Ascending aorta (tissue), 2 donors: ENCODE results near the gene SUPT3H. TPM values are rescaled to one million over a fixed set of nuclear protein-coding genes. Genes with fewer than 3 reads are reported as not detected.

Experiments used
- DNase-seq, 2 donors: peaks; one replicate each; pipeline ENCODE4 v3.0.0-alpha.2; 2019; ENCODE audit warnings: low spot score in 2 of 2
- H3K27ac ChIP-seq, 2 donors: fragments of 200-600 bp; sonication (generic); one replicate each; pipeline ENCODE4 v1.5.1; 2016 to 2017; ENCODE audit warnings: mild to moderate bottlenecking in 1 of 2
- H3K27me3 ChIP-seq: fragments of 200-600 bp; sonication (generic); one replicate; pipeline ENCODE4 v1.5.1; 2017
- H3K36me3 ChIP-seq, 2 donors: fragments of 200-600 bp; sonication (generic); one replicate each; pipeline ENCODE4 v1.5.1; 2016
- H3K4me1 ChIP-seq, 2 donors: fragments of 200-600 bp; sonication (generic); one replicate each; pipeline ENCODE4 v1.5.1; 2016 to 2017; ENCODE audit warnings: mild to moderate bottlenecking in 1 of 2
- H3K4me3 ChIP-seq, 2 donors: fragments of 200-600 bp; sonication (generic); one replicate each; pipeline ENCODE4 v1.5.1; 2016 to 2017; ENCODE audit warnings: mild to moderate bottlenecking in 1 of 2
- H3K9me3 ChIP-seq, 2 donors: fragments of 200-600 bp; sonication (generic); one replicate each; pipeline ENCODE4 v1.5.1; 2016
- intact Hi-C: fragments of 100-400 bp; cut with DNase I; formaldehyde crosslinking; loops from one replicate; pipeline ENCODE4 v1.15.1; 2023
- total RNA-seq: library from RNA; depleted of rRNA; stranded (reverse); fragments of >200 nt; gene quantifications from one replicate; pipeline ENCODE4 v1.1.0, GENCODE V29; 2016
- TF ChIP-seq, protein P1 (sequence below), 3 experiments: fragments of 200-600 bp in 2 of 3; fragments of 450-650 bp in 1 of 3; sonication (generic) in 2 of 3; IDR thresholded peaks; one replicate each; pipeline ENCODE4 v1.5.1; 2016 to 2019; ENCODE audit warnings: antibody characterized with exemption in 3 of 3, mild to moderate bottlenecking in 1 of 3, moderate library complexity in 1 of 3

SUPT3H gene
- total RNA-seq, 1 donor from 2014 or later: not detected

DNA sequence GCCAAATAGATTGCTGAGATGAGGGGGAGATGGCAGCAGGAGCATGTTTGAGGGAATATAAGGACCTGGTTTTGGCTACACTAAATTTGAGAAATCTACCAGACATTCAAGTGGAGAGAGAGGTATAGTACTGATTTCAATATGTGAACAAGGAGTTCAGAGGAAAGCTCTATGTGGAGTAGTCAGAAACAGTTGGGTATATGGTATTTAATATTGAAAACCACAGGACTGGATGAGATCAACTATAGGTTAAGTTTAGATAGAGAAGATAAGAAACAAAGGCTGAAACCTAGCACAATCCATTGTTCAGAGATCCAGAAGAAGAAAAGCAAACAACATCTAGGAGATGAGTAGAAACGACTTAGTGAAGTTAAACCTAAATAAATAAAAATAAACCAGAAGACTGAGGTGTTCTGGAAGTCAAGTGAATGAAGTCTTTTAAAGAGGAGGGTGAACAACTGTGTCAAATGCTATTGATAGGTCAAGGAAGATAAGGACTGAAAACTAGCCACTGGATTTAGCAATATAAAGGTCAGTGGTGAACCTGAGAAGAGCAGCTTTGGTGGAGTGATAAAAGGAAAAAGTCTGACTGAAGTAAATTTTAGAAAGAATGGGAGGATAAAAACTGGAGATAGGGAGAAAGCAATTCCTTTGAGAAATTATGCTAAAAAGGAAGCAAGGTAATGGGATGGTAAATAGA, 170.8 kb downstream of the SUPT3H start:
- no peaks in the 10 kb centered on the region for H3K36me3 ChIP-seq
- TF ChIP-seq, protein P1, sequence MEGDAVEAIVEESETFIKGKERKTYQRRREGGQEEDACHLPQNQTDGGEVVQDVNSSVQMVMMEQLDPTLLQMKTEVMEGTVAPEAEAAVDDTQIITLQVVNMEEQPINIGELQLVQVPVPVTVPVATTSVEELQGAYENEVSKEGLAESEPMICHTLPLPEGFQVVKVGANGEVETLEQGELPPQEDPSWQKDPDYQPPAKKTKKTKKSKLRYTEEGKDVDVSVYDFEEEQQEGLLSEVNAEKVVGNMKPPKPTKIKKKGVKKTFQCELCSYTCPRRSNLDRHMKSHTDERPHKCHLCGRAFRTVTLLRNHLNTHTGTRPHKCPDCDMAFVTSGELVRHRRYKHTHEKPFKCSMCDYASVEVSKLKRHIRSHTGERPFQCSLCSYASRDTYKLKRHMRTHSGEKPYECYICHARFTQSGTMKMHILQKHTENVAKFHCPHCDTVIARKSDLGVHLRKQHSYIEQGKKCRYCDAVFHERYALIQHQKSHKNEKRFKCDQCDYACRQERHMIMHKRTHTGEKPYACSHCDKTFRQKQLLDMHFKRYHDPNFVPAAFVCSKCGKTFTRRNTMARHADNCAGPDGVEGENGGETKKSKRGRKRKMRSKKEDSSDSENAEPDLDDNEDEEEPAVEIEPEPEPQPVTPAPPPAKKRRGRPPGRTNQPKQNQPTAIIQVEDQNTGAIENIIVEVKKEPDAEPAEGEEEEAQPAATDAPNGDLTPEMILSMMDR (IDR thresholded peaks at IDR 0.05): no peak
- H3K4me1 ChIP-seq: no peaks in the 10 kb centered on the region
- DNase-seq: no peak
- no peak overlapping the region for H3K27ac ChIP-seq
- peaks cover 0 to 14% of the 10 kb centered on the region in 2 donors for H3K9me3 ChIP-seq
- no peak overlapping the region for H3K4me3 ChIP-seq
- intact Hi-C loops: no loop called here
- H3K27me3 ChIP-seq: no peaks in the 10 kb centered on the region

DNA sequence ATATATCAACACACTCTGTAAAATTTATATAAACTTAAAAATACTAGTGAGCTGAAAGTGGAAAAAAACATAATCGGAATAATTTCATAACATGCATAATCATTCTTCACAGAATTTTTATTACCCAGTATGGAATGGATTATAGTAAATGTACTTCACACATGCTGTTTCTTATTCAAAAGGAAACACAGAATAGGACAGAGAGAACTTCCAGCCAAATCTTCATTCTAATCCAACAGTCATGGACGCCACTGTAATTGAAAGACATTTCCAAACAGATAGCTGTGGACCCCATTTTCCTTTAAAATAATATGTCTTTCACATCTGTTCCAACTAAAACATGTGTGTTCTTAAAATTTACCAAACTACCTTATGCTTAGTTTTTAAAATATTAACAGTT, 176.2 kb downstream of the SUPT3H start:
- no peak overlapping the region for H3K27ac ChIP-seq
- no peaks in the 10 kb centered on the region for H3K36me3 ChIP-seq
- DNase-seq: no peak
- no peaks in the 10 kb centered on the region for H3K9me3 ChIP-seq
- no peaks in the 10 kb centered on the region for H3K27me3 ChIP-seq
- TF ChIP-seq, protein P1 (IDR thresholded peaks at IDR 0.05): no peak
- H3K4me1 ChIP-seq: no peaks in the 10 kb centered on the region
- intact Hi-C loops: no loop called here
- H3K4me3 ChIP-seq: no peak overlapping the region

DNA sequence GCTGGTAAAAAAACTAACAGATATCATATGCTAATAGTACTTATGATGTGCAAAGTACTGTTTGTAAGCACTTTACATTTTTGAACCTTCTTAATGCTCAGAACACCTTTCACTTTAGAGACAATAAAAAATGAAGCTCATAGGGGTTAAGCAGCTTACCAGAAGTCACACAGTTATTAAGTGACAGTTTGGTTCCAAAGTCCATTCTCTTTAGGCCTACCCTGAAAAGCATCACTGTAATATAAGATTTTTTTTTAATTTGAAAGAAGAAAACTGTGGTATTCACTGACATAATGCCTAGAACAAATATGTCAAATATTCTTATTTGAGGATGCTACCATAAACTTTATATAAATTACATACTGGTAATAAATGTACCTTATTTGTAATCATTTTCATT, 177.2 kb downstream of the SUPT3H start:
- no peaks in the 10 kb centered on the region for H3K36me3 ChIP-seq
- no peak for DNase-seq
- no peaks in the 10 kb centered on the region for H3K9me3 ChIP-seq
- H3K27ac ChIP-seq: no peak overlapping the region
- no peaks in the 10 kb centered on the region for H3K4me1 ChIP-seq
- TF ChIP-seq, protein P1 (IDR thresholded peaks at IDR 0.05): no peak
- no peaks in the 10 kb centered on the region for H3K27me3 ChIP-seq
- intact Hi-C loops: no loop called here
- H3K4me3 ChIP-seq: no peak overlapping the region

DNA sequence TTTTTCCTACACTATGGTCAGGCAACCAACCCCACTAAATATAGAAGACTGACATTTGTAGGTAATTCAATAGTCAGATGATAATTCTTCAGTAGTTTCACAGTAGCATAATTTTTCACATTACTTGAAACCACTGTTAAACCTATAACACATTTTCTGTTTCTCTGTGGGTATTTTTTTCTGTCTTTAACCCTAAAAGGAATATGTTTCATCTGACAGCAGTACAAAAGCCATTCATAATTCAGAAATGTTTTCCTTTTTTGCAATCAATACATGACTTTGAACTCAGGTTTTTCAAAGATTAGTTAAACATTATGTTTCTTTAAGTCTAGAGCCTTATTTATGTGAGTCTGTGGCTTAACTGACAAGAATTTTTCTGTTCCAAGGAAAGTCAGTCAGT, 178.2 kb downstream of the SUPT3H start:
- DNase-seq: no peak
- intact Hi-C loops: no loop called here
- no peaks in the 10 kb centered on the region for H3K4me1 ChIP-seq
- H3K4me3 ChIP-seq: no peak overlapping the region
- no peaks in the 10 kb centered on the region for H3K27me3 ChIP-seq
- H3K9me3 ChIP-seq: no peaks in the 10 kb centered on the region
- H3K36me3 ChIP-seq: no peaks in the 10 kb centered on the region
- TF ChIP-seq, protein P1 (IDR thresholded peaks at IDR 0.05): no peak
- no peak overlapping the region for H3K27ac ChIP-seq

DNA sequence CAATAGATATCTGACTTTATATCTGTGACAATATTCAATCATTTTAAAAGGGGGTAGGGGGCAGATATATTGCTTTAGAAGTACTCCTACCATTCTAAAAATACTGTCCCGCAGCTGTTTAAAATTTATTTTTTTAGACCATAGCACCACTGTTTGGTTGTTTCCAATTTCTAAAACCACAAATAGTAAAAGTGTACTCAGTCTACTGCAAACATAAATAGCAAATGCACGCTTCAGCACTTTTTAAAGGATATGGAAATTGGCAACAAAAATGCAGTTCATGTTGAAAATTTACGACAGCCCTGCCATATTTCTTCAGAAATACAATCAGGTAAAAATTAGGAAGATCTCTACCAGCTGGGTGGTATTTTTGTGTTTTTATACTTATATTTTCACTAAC, 181.6 kb downstream of the SUPT3H start:
- intact Hi-C loops: no loop called here
- Histone ChIP-seq H3K27me3 (no peaks in the 10 kb centered on the region), H3K9me3 (no peaks in the 10 kb centered on the region), H3K36me3 (no peaks in the 10 kb centered on the region), H3K4me3 (no peak overlapping the region), H3K27ac (no peak overlapping the region), H3K4me1 (no peaks in the 10 kb centered on the region)
- no peak for DNase-seq
- TF ChIP-seq, protein P1 (IDR thresholded peaks at IDR 0.05): no peak

DNA sequence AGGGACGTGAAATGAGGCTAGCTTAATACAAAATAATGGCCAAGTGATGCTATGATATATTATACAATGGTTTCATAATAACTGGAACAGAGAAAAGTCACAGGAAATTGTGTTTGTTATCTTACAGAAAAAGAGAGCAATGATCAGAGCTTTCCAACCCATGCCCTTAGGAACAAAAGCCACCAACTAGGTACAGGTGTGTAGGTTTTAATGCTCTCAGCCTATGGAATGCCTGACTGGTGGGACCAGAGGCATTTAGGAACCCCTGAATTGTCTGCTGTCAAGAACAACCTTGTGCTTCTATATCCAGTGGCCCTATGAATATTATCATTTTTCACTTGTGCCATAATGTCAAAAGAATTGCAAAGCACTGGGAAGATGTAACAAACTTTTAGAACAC, 182.6 kb downstream of the SUPT3H start:
- Histone ChIP-seq H3K4me3 (no peak overlapping the region), H3K36me3 (no peaks in the 10 kb centered on the region), H3K27me3 (no peaks in the 10 kb centered on the region), H3K9me3 (no peaks in the 10 kb centered on the region), H3K27ac (no peak overlapping the region), H3K4me1 (no peaks in the 10 kb centered on the region)
- intact Hi-C loops: no loop called here
- DNase-seq: no peak
- TF ChIP-seq, protein P1 (IDR thresholded peaks at IDR 0.05): no peak
